ENCODE results near the gene AMMECR1. TPM values are rescaled to one million over a fixed set of nuclear protein-coding genes. Genes with fewer than 3 reads are reported as not detected.

Gene AMMECR1
- total RNA-seq, 4 donors from 2014 or later, result 2.2 to 4.2 (median 2.9) TPM

- DNase-seq (ENCODE audit: low spot score in 2 of 2), result no peak
- no peak overlapping the region for H3K4me3 ChIP-seq
- H3K36me3 ChIP-seq, result no peaks in the 10 kb centered on the region
- H3K27me3 ChIP-seq, result peaks cover 0 to 11% of the 10 kb centered on the region in 2 donors
- no peaks in the 10 kb centered on the region for H3K4me1 ChIP-seq
- TF ChIP-seq, protein P1, sequence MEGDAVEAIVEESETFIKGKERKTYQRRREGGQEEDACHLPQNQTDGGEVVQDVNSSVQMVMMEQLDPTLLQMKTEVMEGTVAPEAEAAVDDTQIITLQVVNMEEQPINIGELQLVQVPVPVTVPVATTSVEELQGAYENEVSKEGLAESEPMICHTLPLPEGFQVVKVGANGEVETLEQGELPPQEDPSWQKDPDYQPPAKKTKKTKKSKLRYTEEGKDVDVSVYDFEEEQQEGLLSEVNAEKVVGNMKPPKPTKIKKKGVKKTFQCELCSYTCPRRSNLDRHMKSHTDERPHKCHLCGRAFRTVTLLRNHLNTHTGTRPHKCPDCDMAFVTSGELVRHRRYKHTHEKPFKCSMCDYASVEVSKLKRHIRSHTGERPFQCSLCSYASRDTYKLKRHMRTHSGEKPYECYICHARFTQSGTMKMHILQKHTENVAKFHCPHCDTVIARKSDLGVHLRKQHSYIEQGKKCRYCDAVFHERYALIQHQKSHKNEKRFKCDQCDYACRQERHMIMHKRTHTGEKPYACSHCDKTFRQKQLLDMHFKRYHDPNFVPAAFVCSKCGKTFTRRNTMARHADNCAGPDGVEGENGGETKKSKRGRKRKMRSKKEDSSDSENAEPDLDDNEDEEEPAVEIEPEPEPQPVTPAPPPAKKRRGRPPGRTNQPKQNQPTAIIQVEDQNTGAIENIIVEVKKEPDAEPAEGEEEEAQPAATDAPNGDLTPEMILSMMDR (IDR thresholded peaks at IDR 0.05), result no peak
- no peak for TF ChIP-seq EP300 (IDR thresholded peaks at IDR 0.05)
- no peak for TF ChIP-seq POLR2A (IDR thresholded peaks at IDR 0.05)
- no peak overlapping the region for H3K27ac ChIP-seq
- H3K9me3 ChIP-seq, result no peaks in the 10 kb centered on the region
- 45 to 89% methylated on average over 1 of the region's 1 CpG for WGBS, 2 donors
These were observed 66.4 kb downstream of the AMMECR1 start for GRCh38 chrX:110251526-110251925.

DNA sequence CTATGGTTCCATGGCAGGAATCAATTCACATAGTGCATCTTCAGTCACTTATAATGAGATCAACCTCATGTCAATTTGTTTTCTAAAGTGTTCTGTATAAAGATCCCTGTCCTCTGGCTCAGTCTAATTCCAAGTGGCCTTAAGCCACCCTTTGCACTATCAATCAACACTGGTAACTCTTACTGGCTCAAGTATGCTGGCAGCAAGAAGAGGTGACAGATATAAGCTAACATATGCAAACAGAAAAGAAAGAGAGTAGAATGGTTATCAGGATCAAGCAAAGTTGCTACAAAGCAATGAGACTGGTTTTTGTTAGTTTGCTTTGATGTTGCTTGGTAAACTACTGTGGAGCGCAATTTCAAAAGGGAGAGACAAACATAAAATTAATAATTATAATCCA lies 67.0 kb downstream of the AMMECR1 start:
- no peak overlapping the region for H3K27ac ChIP-seq
- H3K9me3 ChIP-seq, result no peaks in the 10 kb centered on the region
- H3K36me3 ChIP-seq, result no peaks in the 10 kb centered on the region
- no peaks in the 10 kb centered on the region for H3K4me1 ChIP-seq
- no peak overlapping the region for H3K4me3 ChIP-seq
- 89 to 96% methylated on average over 1 of the region's 1 CpG for WGBS, 2 donors
- TF ChIP-seq, protein P1 (IDR thresholded peaks at IDR 0.05), result no peak
- peaks cover 0 to 11% of the 10 kb centered on the region in 2 donors for H3K27me3 ChIP-seq
- no peak for DNase-seq (ENCODE audit: low spot score in 2 of 2)

DNA sequence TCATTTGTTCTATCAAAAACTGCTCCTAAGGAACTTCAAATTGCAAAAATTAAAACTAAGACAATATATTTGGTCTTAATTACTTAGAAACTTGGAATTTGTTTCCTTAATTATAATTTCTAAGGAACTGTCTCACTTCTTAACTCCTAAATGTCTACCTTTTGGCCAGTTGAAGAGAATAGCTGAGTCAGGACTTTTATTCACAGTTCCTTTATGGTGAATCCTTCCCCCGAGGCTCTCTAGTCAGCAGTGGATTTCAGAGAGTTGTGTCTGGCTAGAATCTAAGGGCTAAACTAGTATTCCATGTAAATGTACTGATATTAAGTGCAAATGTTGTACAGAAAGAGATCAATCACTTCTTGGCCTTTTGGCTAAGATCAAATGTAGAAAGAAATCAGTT lies 69.3 kb downstream of the AMMECR1 start:
- DNase-seq (ENCODE audit: low spot score in 2 of 2), result no peak
- WGBS, 2 donors, result 43 to 50% methylated on average over 1 of the region's 1 CpG
- H3K27me3 ChIP-seq, result peaks cover 0 to 16% of the 10 kb centered on the region in 2 donors
- H3K27ac ChIP-seq, result no peak overlapping the region
- no peak for TF ChIP-seq EP300 (IDR thresholded peaks at IDR 0.05)
- TF ChIP-seq, protein P1 (IDR thresholded peaks at IDR 0.05), result no peak
- TF ChIP-seq POLR2A (IDR thresholded peaks at IDR 0.05), result no peak
- no peaks in the 10 kb centered on the region for H3K36me3 ChIP-seq
- H3K4me1 ChIP-seq, result no peaks in the 10 kb centered on the region
- H3K9me3 ChIP-seq, result no peaks in the 10 kb centered on the region
- no peak overlapping the region for H3K4me3 ChIP-seq

- H3K27ac ChIP-seq, result no peak overlapping the region
- H3K4me3 ChIP-seq, result no peak overlapping the region
- H3K4me1 ChIP-seq, result no peaks in the 10 kb centered on the region
- no peaks in the 10 kb centered on the region for H3K36me3 ChIP-seq
- H3K27me3 ChIP-seq, result peaks cover 0 to 19% of the 10 kb centered on the region in 2 donors
- DNase-seq (ENCODE audit: low spot score in 2 of 2), result no peak
- TF ChIP-seq EP300 (IDR thresholded peaks at IDR 0.05) (no peak), POLR2A (IDR thresholded peaks at IDR 0.05) (no peak)
- TF ChIP-seq, protein P1 (IDR thresholded peaks at IDR 0.05), result no peak
- no peaks in the 10 kb centered on the region for H3K9me3 ChIP-seq
These were observed 72.9 kb downstream of the AMMECR1 start for GRCh38 chrX:110245011-110245410.

DNA sequence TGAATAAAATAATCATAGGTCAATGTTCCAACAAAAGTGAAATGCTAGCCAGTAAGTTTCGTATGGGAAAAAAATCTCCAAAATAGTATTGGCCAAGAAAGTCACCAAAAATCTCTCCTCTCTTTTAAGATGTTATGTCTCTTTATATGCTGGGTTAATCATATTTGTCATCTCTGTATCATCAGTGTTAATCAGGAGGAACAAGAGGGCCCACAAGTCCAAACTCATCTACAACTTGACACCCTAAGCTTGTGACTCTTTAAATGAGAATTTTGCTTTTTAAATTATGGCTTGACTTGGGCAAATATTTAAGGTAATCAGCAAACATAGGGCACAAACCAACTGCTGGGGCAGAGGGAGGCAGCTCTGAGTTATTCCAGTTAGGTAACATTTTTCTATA lies 75.5 kb downstream of the AMMECR1 start:
- Histone ChIP-seq H3K27ac (no peak overlapping the region), H3K4me3 (no peak overlapping the region), H3K9me3 (no peaks in the 10 kb centered on the region), H3K27me3 (peaks cover 0 to 14% of the 10 kb centered on the region in 2 donors), H3K4me1 (no peaks in the 10 kb centered on the region), H3K36me3 (no peaks in the 10 kb centered on the region)
- WGBS, 2 donors, result 63 to 88% methylated on average over 1 of the region's 1 CpG
- no peak for DNase-seq (ENCODE audit: low spot score in 2 of 2)
- TF ChIP-seq EP300 (IDR thresholded peaks at IDR 0.05) (no peak), POLR2A (IDR thresholded peaks at IDR 0.05) (no peak)
- TF ChIP-seq, protein P1 (IDR thresholded peaks at IDR 0.05), result no peak

Measured in tibial nerve (tissue), 4 donors.